ENCODE data around the gene ABHD12B.
"Not testable (repeated sequence)": the region's sequence is repeated elsewhere in the genome, so short reads cannot be mapped to it uniquely, and the experiment has no call there.

ABHD12B gene

GRCh38 chr14:50897658-50898175, 25.9 kb downstream of the ABHD12B start:
- no peak for DNase-seq

GRCh38 chr14:50901361-50901760, 29.5 kb downstream of the ABHD12B start:
- DNase-seq: peak; percentile 53

GRCh38 chr14:50904719-50905118, 32.9 kb downstream of the ABHD12B start:
- no peak for DNase-seq

GRCh38 chr14:50906326-50907065, 34.6 kb downstream of the ABHD12B start:
- no peak for DNase-seq

- DNase-seq: no peak
These were observed 38.9 kb downstream of the ABHD12B start for GRCh38 chr14:50910495-50911420.

- no peak for DNase-seq
These were observed 45.6 kb downstream of the ABHD12B start for GRCh38 chr14:50917449-50917848.

GRCh38 chr14:50919524-50919923, 47.7 kb downstream of the ABHD12B start:
- DNase-seq: not testable (repeated sequence)

GRCh38 chr14:50920482-50921230, 48.8 kb downstream of the ABHD12B start:
- DNase-seq: no peak

- DNase-seq: no peak
These were observed 51.0 kb downstream of the ABHD12B start for GRCh38 chr14:50922803-50923202.

- DNase-seq: no peak
These were observed 52.4 kb downstream of the ABHD12B start for GRCh38 chr14:50924236-50924635.

- peak; percentile 23 for DNase-seq
These were observed 53.0 kb downstream of the ABHD12B start for GRCh38 chr14:50924843-50925242.

GRCh38 chr14:50926851-50927386, 55.1 kb downstream of the ABHD12B start:
- peak; percentile 75 for DNase-seq

- peak; percentile 99 for DNase-seq
These were observed 56.3 kb downstream of the ABHD12B start for GRCh38 chr14:50928002-50928635.

- no peak for DNase-seq
These were observed 57.7 kb downstream of the ABHD12B start for GRCh38 chr14:50929506-50929905.

GRCh38 chr14:50931559-50931958, 59.7 kb downstream of the ABHD12B start:
- DNase-seq: no peak

- peak; percentile 33 for DNase-seq
These were observed 60.3 kb downstream of the ABHD12B start for GRCh38 chr14:50932156-50932555.

GRCh38 chr14:50932592-50933495, 61.0 kb downstream of the ABHD12B start:
- peak; percentile 39 for DNase-seq

GRCh38 chr14:50935126-50936015, 63.5 kb downstream of the ABHD12B start:
- no peak for DNase-seq

- DNase-seq: no peak
These were observed 64.1 kb downstream of the ABHD12B start for GRCh38 chr14:50936016-50936340.

- DNase-seq: no peak
These were observed 65.0 kb downstream of the ABHD12B start for GRCh38 chr14:50936882-50937281.

Data from MV-4-11 (cell line).